Hepatocyte (in vitro differentiated cells): ENCODE results near the gene ATF7. TPM values are rescaled to one million over a fixed set of nuclear protein-coding genes. Genes with fewer than 3 reads are reported as not detected.

Experiments used
- DNase-seq: peaks from one replicate; pipeline ENCODE4 v3.0.0-alpha.2; 2016; ENCODE audit warnings: low spot score
- H2AFZ ChIP-seq: fragments of 200-600 bp; sonication (generic); 2 replicates; pipeline ENCODE4 v1.6.0; 2016; ENCODE audit warnings: antibody characterized with exemption, mild to moderate bottlenecking
- H3K27ac ChIP-seq: fragments of 200-600 bp; sonication (generic); 2 replicates; pipeline ENCODE4 v1.5.1; 2016; ENCODE audit warnings: mild to moderate bottlenecking
- H3K27me3 ChIP-seq: fragments of 200-600 bp; sonication (generic); 2 replicates; pipeline ENCODE4 v1.6.1; 2016
- H3K36me3 ChIP-seq: fragments of 200-600 bp; sonication (generic); replicated peaks from 2 replicates; pipeline ENCODE4 v1.5.1; 2016; ENCODE audit warnings: low read depth; ENCODE audit not compliant: insufficient read depth
- H3K4me1 ChIP-seq: fragments of 200-600 bp; sonication (generic); 2 replicates; pipeline ENCODE4 v1.5.1; 2016; ENCODE audit warnings: mild to moderate bottlenecking, moderate library complexity; ENCODE audit not compliant: insufficient read depth
- H3K4me2 ChIP-seq: fragments of 200-600 bp; sonication (generic); 2 replicates; pipeline ENCODE4 v1.6.0; 2016
- H3K4me3 ChIP-seq: fragments of 200-600 bp; sonication (generic); 2 replicates; pipeline ENCODE4 v1.5.1; 2016; ENCODE audit warnings: mild to moderate bottlenecking
- H3K79me2 ChIP-seq: fragments of 200-600 bp; sonication (generic); 2 replicates; pipeline ENCODE4 v1.6.0; 2017; ENCODE audit warnings: mild to moderate bottlenecking
- H3K9me2 ChIP-seq: fragments of 200-600 bp; sonication (generic); replicated peaks from 2 replicates; pipeline ENCODE4 v1.6.0; 2017; ENCODE audit warnings: mild to moderate bottlenecking; ENCODE audit not compliant: insufficient read depth
- H3K9me3 ChIP-seq: fragments of 200-600 bp; sonication (generic); 2 replicates; pipeline ENCODE4 v1.5.1; 2016; ENCODE audit warnings: low read depth, mild to moderate bottlenecking
- H4K20me1 ChIP-seq: fragments of 200-600 bp; sonication (generic); 2 replicates; pipeline ENCODE4 v1.6.0; 2016; ENCODE audit warnings: mild to moderate bottlenecking; ENCODE audit not compliant: insufficient read depth, poor library complexity, severe bottlenecking
- EZH2 ChIP-seq: fragments of 200-600 bp; sonication (generic); IDR thresholded peaks from 2 replicates; pipeline ENCODE4 v1.6.1; 2016; ENCODE audit warnings: antibody characterized with exemption, mild to moderate bottlenecking, borderline replicate concordance
- EZH2phosphoT487 ChIP-seq: fragments of 200-600 bp; sonication (generic); IDR thresholded peaks from one replicate; pipeline ENCODE4 v1.6.1; 2018; ENCODE audit warnings: antibody characterized with exemption, mild to moderate bottlenecking, low read depth, moderate library complexity; ENCODE audit not compliant: unreplicated experiment, severe bottlenecking
- WGBS: methylation state at CpG from one replicate; pipeline ENCODE4 v1.1.6; 2016; ENCODE audit warnings: low lambda C conversion rate; ENCODE audit errors: missing lambda C conversion rate; 5-methylcytosine and 5-hydroxymethylcytosine counted together
- polyA plus RNA-seq: library from polyadenylated mRNA; unstranded; fragments of >200 nt; fragmentation: Nextera tagmentation; extraction: Ambion mirVana; gene quantifications from 2 replicates; pipeline ENCODE4 v1.2.1, GENCODE V29; 2016
- total RNA-seq: library from RNA; depleted of rRNA; stranded (reverse); fragments of >200 nt; gene quantifications from 2 replicates; pipeline ENCODE4 v1.2.3, GENCODE V29; 2014
- TF ChIP-seq, protein P1 (sequence below): fragments of 200-600 bp; sonication (generic); IDR thresholded peaks from 2 replicates; pipeline ENCODE4 v1.5.1; 2016; ENCODE audit warnings: antibody characterized with exemption, mild to moderate bottlenecking; ENCODE audit not compliant: poor library complexity

The ATF7 gene
- total and polyA plus RNA-seq, 2 experiments from 2014 or later: 17.8 to 19.2 TPM

DNA sequence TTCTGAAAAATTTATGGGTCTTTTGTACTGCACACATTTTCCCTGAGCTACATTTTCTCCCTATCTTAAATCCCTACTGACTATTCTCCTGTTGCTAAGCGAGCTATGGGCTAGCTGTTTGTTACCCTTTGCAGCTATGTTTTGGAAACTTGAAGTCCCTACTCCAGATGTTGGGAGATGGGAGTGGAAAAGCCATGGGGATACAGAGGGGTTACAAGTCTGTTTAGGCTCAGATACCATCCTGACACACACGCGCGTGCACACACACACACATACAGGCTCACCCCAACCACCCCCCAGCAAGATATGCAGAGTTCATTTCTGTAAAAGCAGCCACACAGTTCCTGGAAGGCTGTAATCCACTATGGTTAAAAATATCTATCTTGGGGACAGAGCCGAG lies 33.9 kb upstream of the ATF7 start:
- TF ChIP-seq EZH2phosphoT487: no peak
- TF ChIP-seq, protein P1, sequence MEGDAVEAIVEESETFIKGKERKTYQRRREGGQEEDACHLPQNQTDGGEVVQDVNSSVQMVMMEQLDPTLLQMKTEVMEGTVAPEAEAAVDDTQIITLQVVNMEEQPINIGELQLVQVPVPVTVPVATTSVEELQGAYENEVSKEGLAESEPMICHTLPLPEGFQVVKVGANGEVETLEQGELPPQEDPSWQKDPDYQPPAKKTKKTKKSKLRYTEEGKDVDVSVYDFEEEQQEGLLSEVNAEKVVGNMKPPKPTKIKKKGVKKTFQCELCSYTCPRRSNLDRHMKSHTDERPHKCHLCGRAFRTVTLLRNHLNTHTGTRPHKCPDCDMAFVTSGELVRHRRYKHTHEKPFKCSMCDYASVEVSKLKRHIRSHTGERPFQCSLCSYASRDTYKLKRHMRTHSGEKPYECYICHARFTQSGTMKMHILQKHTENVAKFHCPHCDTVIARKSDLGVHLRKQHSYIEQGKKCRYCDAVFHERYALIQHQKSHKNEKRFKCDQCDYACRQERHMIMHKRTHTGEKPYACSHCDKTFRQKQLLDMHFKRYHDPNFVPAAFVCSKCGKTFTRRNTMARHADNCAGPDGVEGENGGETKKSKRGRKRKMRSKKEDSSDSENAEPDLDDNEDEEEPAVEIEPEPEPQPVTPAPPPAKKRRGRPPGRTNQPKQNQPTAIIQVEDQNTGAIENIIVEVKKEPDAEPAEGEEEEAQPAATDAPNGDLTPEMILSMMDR: no peak
- no peak for TF ChIP-seq EZH2
- H3K27me3 ChIP-seq: no peaks in the 10 kb centered on the region
- H4K20me1 ChIP-seq: no peaks in the 10 kb centered on the region
- no peak for DNase-seq
- H3K4me1 ChIP-seq: peaks cover 23% of the 10 kb centered on the region
- no peaks in the 10 kb centered on the region for H3K9me2 ChIP-seq
- peak overlapping the region; percentile 55 for H3K4me2 ChIP-seq
- no peaks in the 10 kb centered on the region for H3K36me3 ChIP-seq
- no peaks in the 10 kb centered on the region for H3K9me3 ChIP-seq
- H3K27ac ChIP-seq: peak overlapping the region; percentile 90
- H2AFZ ChIP-seq: no peak overlapping the region
- 80% methylated on average over 5 of the region's 5 CpGs for WGBS
- no peaks in the 10 kb centered on the region for H3K79me2 ChIP-seq
- no peak overlapping the region for H3K4me3 ChIP-seq

DNA sequence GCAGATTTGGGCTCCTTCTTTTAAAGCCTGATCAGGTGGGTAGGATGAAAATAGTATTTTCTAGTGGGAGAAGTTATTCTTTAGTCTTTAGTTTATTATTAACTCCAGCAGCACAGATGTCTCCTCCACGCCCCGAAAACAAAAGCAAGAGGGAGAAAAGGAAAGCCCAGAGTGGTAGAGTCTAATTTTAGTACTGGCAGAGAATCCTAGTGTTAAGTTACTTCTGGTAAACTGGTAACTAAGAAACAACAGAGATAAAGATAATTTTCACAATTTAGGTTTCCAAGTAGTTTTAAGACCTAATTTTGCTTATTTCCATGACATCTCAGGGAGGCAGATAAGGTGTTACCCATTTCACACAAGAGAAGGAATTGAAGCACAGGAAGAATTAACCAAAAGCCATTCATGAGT lies 33.4 kb upstream of the ATF7 start:
- Histone ChIP-seq H3K9me3 (no peaks in the 10 kb centered on the region), H2AFZ (peak overlapping the region; percentile 12), H3K79me2 (no peaks in the 10 kb centered on the region), H4K20me1 (no peaks in the 10 kb centered on the region), H3K27ac (peak overlapping the region; percentile 90), H3K9me2 (no peaks in the 10 kb centered on the region), H3K4me1 (peaks cover 23% of the 10 kb centered on the region), H3K4me3 (no peak overlapping the region), H3K4me2 (peak overlapping the region; percentile 55), H3K36me3 (no peaks in the 10 kb centered on the region), H3K27me3 (no peaks in the 10 kb centered on the region)
- no peak for TF ChIP-seq EZH2phosphoT487
- no peak for TF ChIP-seq EZH2
- TF ChIP-seq, protein P1: no peak
- no peak for DNase-seq
- 65% methylated on average over 2 of the region's 2 CpGs for WGBS

DNA sequence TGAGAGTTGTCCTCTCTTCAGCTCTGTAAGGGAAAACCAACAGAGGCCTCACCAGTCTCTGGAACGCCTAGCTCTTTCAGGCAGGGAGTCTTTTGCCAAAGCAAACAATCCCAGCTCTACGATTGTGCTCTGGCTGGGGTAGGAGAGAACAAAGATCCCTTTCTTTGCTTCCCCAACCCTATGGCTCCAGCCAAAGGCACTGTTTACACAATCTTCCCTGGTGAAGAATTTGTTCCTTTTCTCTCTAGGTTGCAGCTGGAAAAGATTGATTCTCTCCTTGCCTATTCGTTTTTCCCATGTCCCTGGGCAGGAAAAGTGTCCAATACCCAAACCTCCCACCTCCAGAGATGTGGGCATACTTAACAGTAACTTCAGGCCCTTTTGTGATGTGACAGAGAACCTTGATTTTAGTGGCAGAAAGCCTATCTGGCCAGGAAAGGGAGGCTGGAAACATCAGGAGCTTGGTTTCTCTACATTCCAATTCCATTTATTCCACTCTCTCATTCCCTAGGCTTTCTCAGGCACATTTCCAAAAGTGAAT lies 32.9 kb upstream of the ATF7 start:
- Histone ChIP-seq H3K4me2 (peak overlapping the region; percentile 55), H3K79me2 (no peaks in the 10 kb centered on the region), H2AFZ (peak overlapping the region; percentile 12), H3K27ac (peak overlapping the region; percentile 90), H4K20me1 (no peaks in the 10 kb centered on the region), H3K9me3 (no peaks in the 10 kb centered on the region), H3K9me2 (no peaks in the 10 kb centered on the region), H3K4me3 (no peak overlapping the region), H3K36me3 (no peaks in the 10 kb centered on the region), H3K27me3 (no peaks in the 10 kb centered on the region), H3K4me1 (peaks cover 23% of the 10 kb centered on the region)
- TF ChIP-seq EZH2phosphoT487: no peak
- TF ChIP-seq EZH2: no peak
- TF ChIP-seq, protein P1: no peak
- peak; percentile 68 for DNase-seq
- WGBS: 38% methylated on average over 3 of the region's 3 CpGs

DNA sequence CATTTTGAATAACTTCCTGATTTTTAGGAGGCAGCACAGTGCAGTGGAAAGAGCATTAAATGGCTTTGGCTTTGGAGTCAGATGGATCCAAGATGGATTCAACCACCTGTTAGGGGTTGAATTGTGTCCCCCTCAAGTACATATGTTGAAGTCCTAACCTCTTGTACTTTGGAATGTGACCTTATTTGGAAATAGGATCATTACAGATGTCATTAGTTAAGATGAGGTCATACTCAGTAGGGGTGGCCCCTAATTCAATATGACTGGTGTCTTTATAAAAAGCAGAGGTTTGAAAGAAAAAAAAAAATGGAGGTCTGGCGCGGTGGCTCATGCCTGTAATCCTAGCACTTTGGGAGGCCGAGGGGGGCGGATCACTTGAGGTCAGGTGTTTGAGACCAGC lies 30.9 kb upstream of the ATF7 start:
- Histone ChIP-seq H3K9me3 (no peaks in the 10 kb centered on the region), H3K9me2 (no peaks in the 10 kb centered on the region), H2AFZ (no peak overlapping the region), H3K36me3 (no peaks in the 10 kb centered on the region), H4K20me1 (no peaks in the 10 kb centered on the region), H3K27me3 (no peaks in the 10 kb centered on the region), H3K4me1 (peaks cover 23% of the 10 kb centered on the region), H3K4me3 (no peak overlapping the region), H3K4me2 (no peak overlapping the region), H3K79me2 (no peaks in the 10 kb centered on the region), H3K27ac (no peak overlapping the region)
- DNase-seq: no peak
- TF ChIP-seq EZH2phosphoT487: no peak
- no peak for TF ChIP-seq EZH2
- TF ChIP-seq, protein P1: no peak
- WGBS: 92% methylated on average over 4 of the region's 4 CpGs
